Caco-2 (cell line): ENCODE data around the gene KRT86. TPM values are rescaled to one million over a fixed set of nuclear protein-coding genes. Genes with fewer than 3 reads are reported as not detected.

Experiments
- BruUV-seq: library from RNA; stranded (reverse); fragments of 400-500 nt; replicated peaks from 2 replicates; lab custom pipeline; 2021; lab: Mats Ljungman, UMichigan
- CTCF ChIA-PET: fragments of 300-600 bp; sonication (Branson Sonifier 250); formaldehyde crosslinking; loops from one replicate; lab custom pipeline; 2022; ENCODE audit warnings: antibody characterized with exemption; lab: Charles Lee
- POLR2A ChIA-PET: fragments of 300-600 bp; sonication (Branson Sonifier 250); formaldehyde crosslinking; loops from one replicate; lab custom pipeline; 2022; ENCODE audit warnings: antibody characterized with exemption; lab: Charles Lee
- DNase-seq, 2 experiments: peaks; one replicate each; pipeline versions ENCODE4 v3.0.0 to v3.0.0-alpha.2; 2020 to 2022
- H3K27me3 ChIP-seq: replicated peaks from 2 replicates; pipeline ENCODE4 v1.6.0; 2011; ENCODE audit warnings: low read length; ENCODE audit not compliant: control insufficient read depth, insufficient read depth
- H3K36me3 ChIP-seq: 2 replicates; pipeline ENCODE4 v1.5.1; 2011; ENCODE audit warnings: low read length; ENCODE audit not compliant: control insufficient read depth, insufficient read depth
- H3K4me1 ChIP-seq: fragments of 250-450 bp; sonication (Bioruptor Pico); 2 replicates; pipeline ENCODE4 v1.5.1; 2020; ENCODE audit warnings: mild to moderate bottlenecking
- H3K4me3 ChIP-seq: 2 replicates; pipeline ENCODE4 v1.5.1; 2011; ENCODE audit warnings: low read depth, mild to moderate bottlenecking, control low read depth, low read length
- H3K9me3 ChIP-seq: fragments of 250-450 bp; sonication (Bioruptor Pico); 2 replicates; pipeline ENCODE4 v1.5.1; 2020; ENCODE audit warnings: mild to moderate bottlenecking, moderate library complexity
- H3K27ac Mint-ChIP-seq: one replicate; pipeline ENCODE4 v1.8.0; 2022; ENCODE audit warnings: mixed read lengths; ENCODE audit not compliant: unreplicated experiment
- H3K27me3 Mint-ChIP-seq: one replicate; pipeline ENCODE4 v1.8.0; 2022; ENCODE audit warnings: mixed read lengths; ENCODE audit not compliant: insufficient read depth, unreplicated experiment
- H3K36me3 Mint-ChIP-seq: one replicate; pipeline ENCODE4 v1.8.0; 2022; ENCODE audit warnings: mild to moderate bottlenecking, mixed read lengths; ENCODE audit not compliant: insufficient read depth, unreplicated experiment
- H3K4me1 Mint-ChIP-seq: one replicate; pipeline ENCODE4 v1.8.0; 2022; ENCODE audit warnings: low read depth, mixed read lengths; ENCODE audit not compliant: unreplicated experiment
- H3K4me3 Mint-ChIP-seq: one replicate; pipeline ENCODE4 v1.8.0; 2022; ENCODE audit warnings: mild to moderate bottlenecking, moderate library complexity, mixed read lengths; ENCODE audit not compliant: unreplicated experiment
- H3K9me3 Mint-ChIP-seq: one replicate; pipeline ENCODE4 v1.8.0; 2022; ENCODE audit warnings: mixed read lengths; ENCODE audit not compliant: unreplicated experiment
- CTCF ChIP-seq, 2 experiments: fragments of 200-600 bp in 1 of 2; IDR thresholded peaks; 1 replicate in 1 of 2; 2 replicates in 1 of 2; pipeline versions ENCODE4 v1.5.1 to v1.8.0; 2011 to 2022; ENCODE audit warnings: antibody characterized with exemption in 1 of 2, control low read depth in 1 of 2, inconsistent platforms in 1 of 2, low read depth in 1 of 2, low read length in 1 of 2, mild to moderate bottlenecking in 1 of 2, moderate library complexity in 1 of 2; ENCODE audit not compliant: insufficient read depth in 1 of 2, severe bottlenecking in 1 of 2, unreplicated experiment in 1 of 2
- intact Hi-C: fragments of 100-400 bp; cut with micrococcal nuclease; formaldehyde crosslinking; loops from one replicate; pipeline ENCODE4 v1.10.0; 2022; ENCODE audit not compliant: unreplicated experiment
- total RNA-seq: library from RNA; stranded (reverse); gene quantifications from 2 replicates; pipeline ENCODE4 v1.2.3, GENCODE V29; 2022

KRT86 gene
- total RNA-seq, 1 experiment from 2014 or later, result not detected

- Mint-ChIP-seq H3K4me3 (peak overlapping the region; percentile 67), H3K4me1 (peaks cover 7% of the 10 kb centered on the region), H3K27ac (peak overlapping the region; percentile 2), H3K36me3 (no peaks in the 10 kb centered on the region), H3K9me3 (no peaks in the 10 kb centered on the region), H3K27me3 (peaks cover 2% of the 10 kb centered on the region)
- Histone ChIP-seq H3K27me3 (no peaks in the 10 kb centered on the region), H3K36me3 (no peaks in the 10 kb centered on the region), H3K4me1 (peaks cover 6% of the 10 kb centered on the region; the same call in 1 of the 2 replicates), H3K4me3 (peak overlapping the region; percentile 51), H3K9me3 (no peaks in the 10 kb centered on the region)
- ChIA-PET POLR2A (interaction anchor here (0.6 to 1.4 kb wide), 3 partner anchors 27 to 91 kb away, joined by 3 to 6 read pairs (median 5); no protein-coding TSS in a partner anchor), CTCF (interaction anchor here (0.6 to 1.7 kb wide), 13 partner anchors 11 to 578 kb away, joined by 3 to 8 read pairs (median 4); no protein-coding TSS in a partner anchor)
- intact Hi-C loops, result loop anchor here (2.0 to 5.0 kb wide), 3 partner anchors 27 to 151 kb away; no protein-coding TSS in a partner anchor
- TSS peak; percentile 69 for BruUV-seq
- TF ChIP-seq CTCF (IDR thresholded peaks at IDR 0.05; ENCODE audit: insufficient read depth in 1 of 2, low read depth in 1 of 2, low read length in 1 of 2, severe bottlenecking in 1 of 2, unreplicated experiment in 1 of 2), result peak; percentile 10 to 15
- DNase-seq, result peak; percentile 77 to 86
Measured at GRCh38 chr12:52307836-52308805, 33.7 kb downstream of the KRT86 start.

GRCh38 chr12:52308806-52309425 is 34.5 kb downstream of the KRT86 start:
- H3K27ac Mint-ChIP-seq, result peak overlapping the region; percentile 2
- H3K27me3 Mint-ChIP-seq, result peaks cover 2% of the 10 kb centered on the region
- no peak for TF ChIP-seq CTCF (IDR thresholded peaks at IDR 0.05; ENCODE audit: insufficient read depth in 1 of 2, low read depth in 1 of 2, low read length in 1 of 2, severe bottlenecking in 1 of 2, unreplicated experiment in 1 of 2)
- TSS peak; percentile 77 for BruUV-seq
- Histone ChIP-seq H3K4me1 (peaks cover 6% of the 10 kb centered on the region; the same call in 1 of the 2 replicates), H3K4me3 (peak overlapping the region; percentile 51), H3K36me3 (no peaks in the 10 kb centered on the region), H3K27me3 (no peaks in the 10 kb centered on the region), H3K9me3 (no peaks in the 10 kb centered on the region)
- DNase-seq, result no peak
- peaks cover 7% of the 10 kb centered on the region for H3K4me1 Mint-ChIP-seq
- ChIA-PET POLR2A (interaction anchor here (1.4 kb wide), 1 partner anchor 28 kb away, joined by 3 read pairs; no protein-coding TSS in a partner anchor), CTCF (interaction anchor here (0.6 to 1.7 kb wide), 11 partner anchors 10 to 578 kb away, joined by 3 to 8 read pairs (median 4); no protein-coding TSS in a partner anchor)
- peak overlapping the region; percentile 67 for H3K4me3 Mint-ChIP-seq
- H3K9me3 Mint-ChIP-seq, result no peaks in the 10 kb centered on the region
- no peaks in the 10 kb centered on the region for H3K36me3 Mint-ChIP-seq
- intact Hi-C loops, result loop anchor here (2.0 to 5.0 kb wide), 3 partner anchors 28 to 152 kb away; no protein-coding TSS in a partner anchor
